Activated CD8-positive, alpha-beta T cell treated with anti-CD3 and anti-CD28 coated beads for 36 hours (primary cell): ENCODE data around the gene BDH1. TPM values are rescaled to one million over a fixed set of nuclear protein-coding genes. Genes with fewer than 3 reads are reported as not detected.

Experiments
- ATAC-seq: fragments of 200-7000 bp; cut with Tn5 transposase; one replicate; pipeline ENCODE4 v1.10.0; 2021; ENCODE audit warnings: mild to moderate bottlenecking, moderate library complexity
- CTCF ChIA-PET: fragments of 350-600 bp; sonication (Branson Sonifier 250); formaldehyde crosslinking; loops from one replicate; lab custom pipeline; 2021; ENCODE audit warnings: antibody characterized with exemption; lab: Charles Lee
- POLR2A ChIA-PET: fragments of 350-600 bp; sonication (Branson Sonifier 250); formaldehyde crosslinking; loops from one replicate; lab custom pipeline; 2021; ENCODE audit warnings: antibody characterized with exemption; lab: Charles Lee
- DNase-seq: peaks from one replicate; pipeline ENCODE4 v3.0.0-alpha.2; 2020
- H3K27ac Mint-ChIP-seq: one replicate; pipeline ENCODE4 v1.8.0; 2021; ENCODE audit warnings: mild to moderate bottlenecking, mixed read lengths
- H3K27me3 Mint-ChIP-seq: one replicate; pipeline ENCODE4 v1.8.0; 2021; ENCODE audit warnings: mixed read lengths
- H3K36me3 Mint-ChIP-seq: one replicate; pipeline ENCODE4 v1.8.0; 2021; ENCODE audit warnings: low read depth, mixed read lengths
- H3K4me1 Mint-ChIP-seq: one replicate; pipeline ENCODE4 v1.8.0; 2021; ENCODE audit warnings: low read depth, mixed read lengths
- H3K4me3 Mint-ChIP-seq: one replicate; pipeline ENCODE4 v1.8.0; 2021; ENCODE audit warnings: mild to moderate bottlenecking, moderate library complexity, mixed read lengths
- H3K9me3 Mint-ChIP-seq: one replicate; pipeline ENCODE4 v1.8.0; 2021; ENCODE audit warnings: mixed read lengths
- intact Hi-C: fragments of 100-400 bp; cut with micrococcal nuclease; formaldehyde crosslinking; loops from one replicate; pipeline ENCODE4 v1.10.0; 2022
- total RNA-seq, 2 experiments: library from RNA; stranded (reverse); gene quantifications; one replicate each; pipeline ENCODE4 v1.2.3, GENCODE V29; 2021
- TF ChIP-seq, protein P1 (sequence below): fragments of 200-600 bp; IDR thresholded peaks from one replicate; pipeline ENCODE4 v1.8.0; 2022; ENCODE audit warnings: antibody characterized with exemption, mild to moderate bottlenecking

Gene BDH1
- total RNA-seq, 2 experiments from 2014 or later, result 118 to 126 TPM

DNA sequence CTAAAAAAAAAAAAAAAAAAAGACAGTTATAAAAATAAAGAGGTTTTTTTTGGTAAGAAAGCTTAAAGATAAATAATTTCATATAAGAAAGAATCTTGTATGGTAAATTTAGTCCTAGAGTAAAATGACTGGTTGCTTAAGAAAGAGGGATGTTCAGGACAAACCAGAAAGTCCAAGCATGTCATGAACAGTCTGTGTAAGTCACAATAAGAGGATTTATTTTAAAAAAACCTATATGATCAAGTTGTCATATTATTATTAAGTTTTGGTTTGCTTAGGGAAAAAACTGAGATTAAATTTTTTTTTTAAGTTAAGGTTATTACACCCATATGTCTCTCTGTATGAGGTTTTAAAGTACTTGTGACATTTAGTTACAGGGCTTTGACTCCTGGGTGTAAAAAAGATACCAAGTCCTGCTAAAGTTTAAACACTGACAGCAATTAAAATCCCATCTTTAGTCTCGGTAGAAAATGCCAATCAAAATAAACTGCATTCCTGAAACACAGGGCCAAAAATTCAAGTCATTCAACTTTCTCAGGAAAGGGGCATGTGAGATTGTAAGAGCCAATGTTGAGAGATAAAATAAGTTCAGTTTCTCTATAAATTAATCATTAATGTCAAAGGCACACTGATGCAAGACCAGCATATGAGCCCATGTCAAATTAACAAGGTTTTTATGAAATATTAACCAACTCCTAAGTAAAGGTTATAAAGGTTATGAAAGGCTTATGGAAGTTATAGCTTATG lies 8.5 kb upstream of the BDH1 start:
- Mint-ChIP-seq H3K9me3 (peaks cover 10% of the 10 kb centered on the region), H3K27me3 (peaks cover 12% of the 10 kb centered on the region), H3K27ac (no peak overlapping the region), H3K36me3 (peaks cover 2% of the 10 kb centered on the region), H3K4me3 (no peak overlapping the region), H3K4me1 (peaks cover 5% of the 10 kb centered on the region)
- ChIA-PET POLR2A (interaction anchor here (0.8 to 1.0 kb wide), 2 partner anchors 8 kb away, joined by 3 read pairs; no protein-coding TSS in a partner anchor), CTCF (interaction anchor here (0.7 kb wide), 1 partner anchor 36 kb away, joined by 5 read pairs; no protein-coding TSS in a partner anchor)
- intact Hi-C loops, result no loop called here
- no peak for DNase-seq
- TF ChIP-seq, protein P1, sequence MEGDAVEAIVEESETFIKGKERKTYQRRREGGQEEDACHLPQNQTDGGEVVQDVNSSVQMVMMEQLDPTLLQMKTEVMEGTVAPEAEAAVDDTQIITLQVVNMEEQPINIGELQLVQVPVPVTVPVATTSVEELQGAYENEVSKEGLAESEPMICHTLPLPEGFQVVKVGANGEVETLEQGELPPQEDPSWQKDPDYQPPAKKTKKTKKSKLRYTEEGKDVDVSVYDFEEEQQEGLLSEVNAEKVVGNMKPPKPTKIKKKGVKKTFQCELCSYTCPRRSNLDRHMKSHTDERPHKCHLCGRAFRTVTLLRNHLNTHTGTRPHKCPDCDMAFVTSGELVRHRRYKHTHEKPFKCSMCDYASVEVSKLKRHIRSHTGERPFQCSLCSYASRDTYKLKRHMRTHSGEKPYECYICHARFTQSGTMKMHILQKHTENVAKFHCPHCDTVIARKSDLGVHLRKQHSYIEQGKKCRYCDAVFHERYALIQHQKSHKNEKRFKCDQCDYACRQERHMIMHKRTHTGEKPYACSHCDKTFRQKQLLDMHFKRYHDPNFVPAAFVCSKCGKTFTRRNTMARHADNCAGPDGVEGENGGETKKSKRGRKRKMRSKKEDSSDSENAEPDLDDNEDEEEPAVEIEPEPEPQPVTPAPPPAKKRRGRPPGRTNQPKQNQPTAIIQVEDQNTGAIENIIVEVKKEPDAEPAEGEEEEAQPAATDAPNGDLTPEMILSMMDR, result no peak
- no peak for ATAC-seq

DNA sequence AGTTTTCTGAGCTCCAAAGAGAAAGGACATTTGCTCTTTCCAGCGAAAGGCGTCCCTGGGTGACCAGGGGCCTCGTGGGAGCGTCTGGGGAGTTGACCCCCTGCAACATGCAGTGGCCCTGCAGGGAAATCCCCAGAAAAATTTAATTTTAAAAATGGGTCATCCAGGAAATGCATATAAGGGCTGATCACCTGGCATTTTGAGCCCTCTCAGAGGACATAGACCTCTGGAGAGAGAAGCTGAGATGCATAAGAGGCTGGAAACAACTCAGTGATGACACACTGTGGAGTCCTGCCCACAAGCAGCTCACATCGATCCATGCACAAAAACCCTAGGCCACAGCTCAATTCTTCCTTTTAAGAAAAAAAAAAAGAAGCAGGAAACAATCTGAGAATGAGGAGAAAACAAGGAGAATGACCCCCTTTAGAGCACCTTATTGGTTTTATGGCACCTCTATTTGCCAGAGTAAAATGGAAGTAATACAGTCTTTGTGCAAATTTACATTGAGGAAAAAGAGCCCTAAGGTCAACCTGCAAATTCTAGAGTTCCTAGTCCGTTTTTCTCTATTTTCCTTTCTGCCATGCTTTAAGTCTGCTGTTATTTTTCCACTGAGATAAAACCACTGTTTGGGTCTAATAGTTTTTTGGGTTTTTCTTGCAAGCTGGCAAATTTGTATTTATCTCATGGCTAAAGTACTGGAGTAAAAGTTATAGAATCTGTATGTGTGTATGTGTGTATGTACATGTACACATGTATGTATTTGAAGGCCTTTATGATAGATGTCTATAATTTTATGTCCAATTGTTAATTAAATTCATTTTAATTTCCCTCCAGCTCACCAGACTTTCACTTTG lies 6.9 kb upstream of the BDH1 start:
- TF ChIP-seq, protein P1, result no peak
- POLR2A ChIA-PET, result interaction anchor here (0.6 to 1.0 kb wide), 2 partner anchors 9 to 1272 kb away, joined by 3 read pairs; no protein-coding TSS in a partner anchor
- Mint-ChIP-seq H3K36me3 (peaks cover 2% of the 10 kb centered on the region), H3K27me3 (peaks cover 21% of the 10 kb centered on the region), H3K4me3 (no peak overlapping the region), H3K27ac (no peak overlapping the region), H3K4me1 (peaks cover 5% of the 10 kb centered on the region), H3K9me3 (peaks cover 10% of the 10 kb centered on the region)
- no peak for DNase-seq
- peak; percentile 55 for ATAC-seq
- intact Hi-C loops, result no loop called here
- CTCF ChIA-PET, result interaction anchor here (0.9 to 1.1 kb wide), 2 partner anchors 12 to 15 kb away, joined by 3 read pairs; no protein-coding TSS in a partner anchor

DNA sequence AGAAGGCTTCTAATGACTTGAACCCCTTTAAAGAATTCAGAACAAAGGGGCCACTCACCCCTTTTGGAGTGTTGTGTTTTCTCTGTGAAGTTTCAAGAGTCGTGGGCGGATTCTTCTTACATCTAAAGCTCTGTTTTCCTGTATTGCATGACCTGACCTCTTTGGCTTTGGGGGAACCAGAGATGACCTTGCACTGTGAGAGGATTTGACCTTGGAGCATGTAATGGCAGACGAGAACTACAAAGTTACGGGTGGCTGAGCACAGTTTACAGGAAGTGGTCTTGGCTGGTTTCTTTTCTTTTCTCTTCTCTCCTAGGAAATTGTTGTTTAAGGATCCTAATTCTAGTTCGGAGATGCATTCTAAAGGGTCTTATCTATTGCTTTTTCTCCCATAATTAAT lies 6.2 kb upstream of the BDH1 start:
- Mint-ChIP-seq H3K9me3 (peaks cover 9% of the 10 kb centered on the region), H3K36me3 (peaks cover 2% of the 10 kb centered on the region), H3K27ac (no peak overlapping the region), H3K4me3 (no peak overlapping the region), H3K27me3 (peaks cover 23% of the 10 kb centered on the region), H3K4me1 (peaks cover 8% of the 10 kb centered on the region)
- ATAC-seq, result no peak
- POLR2A ChIA-PET, result interaction anchor here (0.8 kb wide), 1 partner anchor 219 kb away, joined by 3 read pairs; no protein-coding TSS in a partner anchor
- CTCF ChIA-PET, result interaction anchor here (0.7 to 1.8 kb wide), 2 partner anchors 28 to 37 kb away, joined by 3 to 6 read pairs; no protein-coding TSS in a partner anchor
- no peak for DNase-seq
- TF ChIP-seq, protein P1, result no peak
- intact Hi-C loops, result no loop called here

DNA sequence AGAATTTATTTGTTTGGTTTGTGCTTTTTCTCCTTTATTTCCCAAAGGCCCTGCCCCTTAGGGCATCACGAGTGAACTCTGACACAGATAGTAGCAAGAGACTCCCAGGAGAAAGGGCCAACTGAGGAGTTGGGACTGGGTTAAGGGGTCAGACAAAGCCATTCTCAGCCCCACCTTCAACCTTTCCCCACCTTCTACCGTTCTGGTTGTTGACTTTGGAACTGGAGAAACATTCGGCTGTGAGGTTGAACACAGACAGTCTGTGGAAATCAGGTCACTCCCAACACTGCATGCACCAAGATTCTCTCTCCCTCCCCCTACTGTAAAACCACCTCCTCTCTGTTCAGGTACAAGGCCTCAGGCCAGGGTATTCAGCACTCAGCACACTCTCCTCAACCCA lies 3.9 kb upstream of the BDH1 start:
- Mint-ChIP-seq H3K9me3 (peaks cover 6% of the 10 kb centered on the region), H3K4me1 (peaks cover 8% of the 10 kb centered on the region), H3K36me3 (peaks cover 2% of the 10 kb centered on the region), H3K27me3 (peaks cover 22% of the 10 kb centered on the region), H3K27ac (no peak overlapping the region), H3K4me3 (no peak overlapping the region)
- intact Hi-C loops, result no loop called here
- DNase-seq (no peak), ATAC-seq (no peak)
- CTCF ChIA-PET, result no interaction called here
- TF ChIP-seq, protein P1, result no peak
- POLR2A ChIA-PET, result interaction anchor here (1.5 kb wide), 1 partner anchor 49 kb away, joined by 3 read pairs; no protein-coding TSS in a partner anchor
